Stomach (tissue), 4 donors: Measurements from ENCODE around the gene MMEL1.

Experiments
- CTCF ChIP-seq, 7 experiments: fragments of 450-650 bp in 4 of 7; fragments of 200-600 bp in 3 of 7; sonication (generic) in 3 of 7; IDR thresholded peaks; one replicate each; pipeline ENCODE4 v1.5.1; 2016 to 2019; ENCODE audit warnings: antibody characterized with exemption in 7 of 7, control low read depth in 2 of 7, mild to moderate bottlenecking in 1 of 7
- EP300 ChIP-seq: sonication (generic); formaldehyde crosslinking; IDR thresholded peaks from one replicate; pipeline ENCODE4 v1.6.1; 2017; ENCODE audit warnings: antibody characterized with exemption
- POLR2A ChIP-seq, 4 donors: fragments of 450-650 bp; IDR thresholded peaks; one replicate each; pipeline ENCODE4 v1.6.1; 2016; ENCODE audit warnings: antibody characterized with exemption in 4 of 4, control low read depth in 2 of 4, mild to moderate bottlenecking in 1 of 4, moderate library complexity in 1 of 4

GRCh38 chr1:2584686-2585317 lies 48.0 kb downstream of the MMEL1 start:
- no peak for TF ChIP-seq POLR2A (IDR thresholded peaks at IDR 0.05)
- TF ChIP-seq CTCF (IDR thresholded peaks at IDR 0.05): no peak
- TF ChIP-seq EP300: no peak
